OCI-LY3 (cell line): ENCODE results near the gene RNF2.

Experiments used
- CTCF ChIP-seq: fragments of 200-600, 300-600 bp; sonication (generic); IDR thresholded peaks from 2 replicates; pipeline ENCODE4 v1.5.1; 2014; ENCODE audit warnings: antibody characterized with exemption, low read length, low read depth
- EZH2phosphoT487 ChIP-seq: fragments of 200-600 bp; shearing (Covaris generic); IDR thresholded peaks from 2 replicates; pipeline ENCODE4 v1.6.1; 2018; ENCODE audit warnings: antibody characterized with exemption, mixed run types, low read depth

DNA sequence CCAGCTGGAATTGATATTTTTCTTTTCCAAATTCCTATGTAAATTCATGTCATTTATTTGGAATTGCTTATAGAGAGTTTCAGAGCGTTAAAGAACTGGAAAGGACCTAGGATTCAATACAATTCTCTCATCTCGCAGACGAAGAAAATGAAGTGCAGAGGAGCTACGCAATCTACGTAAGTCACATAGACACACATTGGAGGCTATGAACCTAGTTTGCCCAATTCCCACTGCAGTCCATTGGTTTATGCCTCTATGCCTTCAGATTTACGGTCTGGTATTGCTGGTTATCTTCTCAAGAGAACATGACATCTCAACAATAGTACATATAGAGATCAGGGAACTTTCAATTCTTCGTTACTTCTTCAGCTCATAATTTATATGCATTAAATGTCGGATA lies 971 bp upstream of the RNF2 start:
- TF ChIP-seq CTCF (no peak), EZH2phosphoT487 (no peak)
